ENCODE results near the gene MAPK1. TPM values are rescaled to one million over a fixed set of nuclear protein-coding genes. Genes with fewer than 3 reads are reported as not detected.
"Not testable (repeated sequence)": the region's sequence is repeated elsewhere in the genome, so short reads cannot be mapped to it uniquely, and the experiment has no call there.

Gene MAPK1
- total RNA-seq: 100 to 1,000 TPM; 168 to 176 TPM

GRCh38 chr22:21867528-21868266 is at the start of gene MAPK1:
Gene MAPK1 (minus strand): TSS chr22:21867645. CDS start chr22:21867440, 205 bp downstream.
- no peaks in the 10 kb centered on the region for H3K9me3 Mint-ChIP-seq

GRCh38 chr22:21916309-21916918 is 49.0 kb upstream of the MAPK1 start:
- Mint-ChIP-seq H3K9me3 (no peaks in the 10 kb centered on the region), H3K4me1 (ENCODE audit: low read depth in 2 of 2) (no peaks in the 10 kb centered on the region), H3K27me3 (no peaks in the 10 kb centered on the region), H3K4me3 (no peak overlapping the region), H3K36me3 (no peaks in the 10 kb centered on the region), H3K27ac (no peak overlapping the region)
- no peak for DNase-seq (ENCODE audit: low spot score)
- peak in 1 of 2 donors; percentile 49 for ATAC-seq

More at GRCh38 chr22:21867528-21868266, at the start of gene MAPK1:
- H3K4me3 Mint-ChIP-seq: peak within 1 kb of the TSS; percentile 96
- peaks cover 19% of the 10 kb centered on the region for H3K36me3 Mint-ChIP-seq
- DNase-seq (ENCODE audit: low spot score) (peak; percentile 97), ATAC-seq (peak; percentile 93 to 96)
- H3K27me3 Mint-ChIP-seq: no peaks in the 10 kb centered on the region
- H3K27ac Mint-ChIP-seq: peak within 1 kb of the TSS; percentile 93 to 95
- H3K4me1 Mint-ChIP-seq (ENCODE audit: low read depth in 2 of 2): peaks cover 30 to 35% of the 10 kb centered on the region in 2 donors

GRCh38 chr22:21915624-21916308 is 48.3 kb upstream of the MAPK1 start:
- no peaks in the 10 kb centered on the region for H3K4me1 Mint-ChIP-seq (ENCODE audit: low read depth in 2 of 2)

GRCh38 chr22:21914033-21914642 is 46.7 kb upstream of the MAPK1 start:
- not testable (repeated sequence) for H3K36me3 Mint-ChIP-seq; H3K27ac Mint-ChIP-seq; ATAC-seq; H3K4me3 Mint-ChIP-seq; H3K27me3 Mint-ChIP-seq; H3K9me3 Mint-ChIP-seq; H3K4me1 Mint-ChIP-seq (ENCODE audit: low read depth in 2 of 2); DNase-seq (ENCODE audit: low spot score)

More at GRCh38 chr22:21915624-21916308, 48.3 kb upstream of the MAPK1 start:
- H3K9me3 Mint-ChIP-seq: no peaks in the 10 kb centered on the region
- DNase-seq (ENCODE audit: low spot score) (no peak), ATAC-seq (peak in 1 of 2 donors; percentile 6)
- H3K36me3 Mint-ChIP-seq: no peaks in the 10 kb centered on the region
- no peak overlapping the region for H3K4me3 Mint-ChIP-seq
- H3K27me3 Mint-ChIP-seq: no peaks in the 10 kb centered on the region
- no peak overlapping the region for H3K27ac Mint-ChIP-seq

GRCh38 chr22:21910367-21910766 is 42.9 kb upstream of the MAPK1 start:
- not testable (repeated sequence) for H3K36me3 Mint-ChIP-seq; H3K4me1 Mint-ChIP-seq (ENCODE audit: low read depth in 2 of 2); H3K27ac Mint-ChIP-seq; DNase-seq (ENCODE audit: low spot score); ATAC-seq; H3K4me3 Mint-ChIP-seq; H3K27me3 Mint-ChIP-seq; H3K9me3 Mint-ChIP-seq

- Mint-ChIP-seq H3K36me3 (no peaks in the 10 kb centered on the region), H3K27ac (peak overlapping the region in 1 of 2 donors; percentile 7), H3K9me3 (no peaks in the 10 kb centered on the region), H3K27me3 (no peaks in the 10 kb centered on the region), H3K4me3 (no peak overlapping the region), H3K4me1 (ENCODE audit: low read depth in 2 of 2) (no peaks in the 10 kb centered on the region)
- no peak for DNase-seq (ENCODE audit: low spot score)
- no peak for ATAC-seq
Observed at GRCh38 chr22:21909871-21910270, 42.4 kb upstream of the MAPK1 start.

- no peaks in the 10 kb centered on the region for H3K36me3 Mint-ChIP-seq
- no peak overlapping the region for H3K27ac Mint-ChIP-seq
- ATAC-seq (no peak), DNase-seq (ENCODE audit: low spot score) (no peak)
- H3K9me3 Mint-ChIP-seq: no peaks in the 10 kb centered on the region
- no peaks in the 10 kb centered on the region for H3K4me1 Mint-ChIP-seq (ENCODE audit: low read depth in 2 of 2)
- H3K4me3 Mint-ChIP-seq: no peak overlapping the region
- H3K27me3 Mint-ChIP-seq: no peaks in the 10 kb centered on the region
Observed at GRCh38 chr22:21907638-21908522, 40.4 kb upstream of the MAPK1 start.

GRCh38 chr22:21905234-21905633 is 37.8 kb upstream of the MAPK1 start:
- H3K9me3 Mint-ChIP-seq; DNase-seq (ENCODE audit: low spot score); H3K4me1 Mint-ChIP-seq (ENCODE audit: low read depth in 2 of 2); H3K27me3 Mint-ChIP-seq; H3K36me3 Mint-ChIP-seq; H3K4me3 Mint-ChIP-seq; H3K27ac Mint-ChIP-seq; ATAC-seq: not testable (repeated sequence)

GRCh38 chr22:21904250-21904789 is 36.9 kb upstream of the MAPK1 start:
- no peaks in the 10 kb centered on the region for H3K27me3 Mint-ChIP-seq
- no peak overlapping the region for H3K27ac Mint-ChIP-seq
- H3K36me3 Mint-ChIP-seq: no peaks in the 10 kb centered on the region
- no peaks in the 10 kb centered on the region for H3K4me1 Mint-ChIP-seq (ENCODE audit: low read depth in 2 of 2)
- ATAC-seq: no peak
- no peaks in the 10 kb centered on the region for H3K9me3 Mint-ChIP-seq
- DNase-seq (ENCODE audit: low spot score): no peak
- no peak overlapping the region for H3K4me3 Mint-ChIP-seq

GRCh38 chr22:21903283-21903682 is 35.8 kb upstream of the MAPK1 start:
- H3K27me3 Mint-ChIP-seq: no peaks in the 10 kb centered on the region

GRCh38 chr22:21902296-21903087 is 35.0 kb upstream of the MAPK1 start:
- DNase-seq (ENCODE audit: low spot score): no peak
- Mint-ChIP-seq H3K9me3 (no peaks in the 10 kb centered on the region), H3K4me1 (ENCODE audit: low read depth in 2 of 2) (no peaks in the 10 kb centered on the region), H3K36me3 (no peaks in the 10 kb centered on the region), H3K27me3 (no peaks in the 10 kb centered on the region), H3K27ac (no peak overlapping the region), H3K4me3 (no peak overlapping the region)
- peak in 1 of 2 donors; percentile 38 for ATAC-seq

More at GRCh38 chr22:21903283-21903682, 35.8 kb upstream of the MAPK1 start:
- Mint-ChIP-seq H3K4me1 (ENCODE audit: low read depth in 2 of 2) (no peaks in the 10 kb centered on the region), H3K9me3 (no peaks in the 10 kb centered on the region), H3K27ac (no peak overlapping the region), H3K36me3 (no peaks in the 10 kb centered on the region), H3K4me3 (no peak overlapping the region)
- ATAC-seq (no peak), DNase-seq (ENCODE audit: low spot score) (no peak)

- Mint-ChIP-seq H3K36me3 (no peaks in the 10 kb centered on the region), H3K27ac (peak overlapping the region in 1 of 2 donors; percentile 15), H3K9me3 (no peaks in the 10 kb centered on the region), H3K4me1 (ENCODE audit: low read depth in 2 of 2) (no peaks in the 10 kb centered on the region), H3K4me3 (no peak overlapping the region), H3K27me3 (no peaks in the 10 kb centered on the region)
- DNase-seq (ENCODE audit: low spot score): no peak
- ATAC-seq: no peak
Observed at GRCh38 chr22:21898354-21898896, 31.0 kb upstream of the MAPK1 start.

Measured in natural killer cell treated with Interleukin-12 subunit alpha and Interleukin-12 subunit beta and Interleukin-15 and Interleukin-18, amount 100 ng/mL, for 72 hours (primary cell).